Endothelial cell of umbilical vein (primary cell): ENCODE data around the gene RTCB. TPM values are rescaled to one million over a fixed set of nuclear protein-coding genes. Genes with fewer than 3 reads are reported as not detected.
"Not testable (repeated sequence)": the region's sequence is repeated elsewhere in the genome, so short reads cannot be mapped to it uniquely, and the experiment has no call there.

Experiments
- BruUV-seq: library from RNA; stranded (reverse); fragments of 400-500 nt; replicated peaks from 2 replicates; lab custom pipeline; 2021; lab: Mats Ljungman, UMichigan
- CTCF ChIA-PET: fragments of 300-600, 350-600 bp; sonication (Branson Sonifier 250); formaldehyde crosslinking; loops from one replicate; lab custom pipeline; 2021; ENCODE audit warnings: antibody characterized with exemption, inconsistent platforms; lab: Charles Lee
- POLR2A ChIA-PET: fragments of 300-600, 350-600 bp; sonication (Branson Sonifier 250); formaldehyde crosslinking; loops from one replicate; lab custom pipeline; 2021; ENCODE audit warnings: antibody characterized with exemption, inconsistent platforms; lab: Charles Lee
- DNase-seq: peaks from one replicate; pipeline ENCODE4 v3.0.0-alpha.2; 2011; ENCODE audit warnings: low read depth, low spot score
- FAIRE-seq: peaks from 2 replicates; lab custom pipeline; 2011; peaks lifted over from hg19 to GRCh38; lab: Jason Lieb, UNC
- H2AFZ ChIP-seq: 2 replicates; pipeline ENCODE4 v1.6.0; 2012; ENCODE audit warnings: low read depth, low read length, control low read depth, inconsistent platforms
- H3K27ac ChIP-seq: 2 replicates; pipeline ENCODE4 v1.5.1; 2011; ENCODE audit warnings: low read depth, mild to moderate bottlenecking, control low read depth, low read length, moderate library complexity; ENCODE audit not compliant: insufficient read depth
- H3K27me3 ChIP-seq, 2 experiments: 2 replicates each; pipeline versions ENCODE4 v1.6.0 to v1.6.1; 2011; ENCODE audit warnings: low read length in 2 of 2, mixed read lengths in 1 of 2; ENCODE audit not compliant: control insufficient read depth in 2 of 2, insufficient read depth in 2 of 2
- H3K36me3 ChIP-seq, 2 experiments: 2 replicates in 1 of 2; 3 replicates in 1 of 2; pipeline ENCODE4 v1.5.1; 2011; ENCODE audit warnings: low read length in 2 of 2, mild to moderate bottlenecking in 1 of 2, moderate library complexity in 1 of 2; ENCODE audit not compliant: control insufficient read depth in 2 of 2, insufficient read depth in 2 of 2; ENCODE audit errors: extremely low read depth in 1 of 2
- H3K4me1 ChIP-seq: 3 replicates; pipeline ENCODE4 v1.5.1; 2011; ENCODE audit warnings: mild to moderate bottlenecking, low read length; ENCODE audit not compliant: control insufficient read depth, insufficient read depth; ENCODE audit errors: extremely low read depth
- H3K4me2 ChIP-seq: 2 replicates; pipeline ENCODE4 v1.6.1; 2011; ENCODE audit warnings: low read length, control low read depth, mixed read lengths; ENCODE audit not compliant: insufficient read depth
- H3K4me3 ChIP-seq, 3 experiments: fragments of 200-600 bp in 1 of 3; sonication (generic), shearing (Covaris generic) in 1 of 3; replicated peaks in 1 of 3; 2 replicates each; pipeline ENCODE4 v1.5.1; 2011 to 2016; ENCODE audit warnings: control low read depth in 3 of 3, low read length in 3 of 3, mild to moderate bottlenecking in 2 of 3, inconsistent platforms in 1 of 3, low read depth in 1 of 3, moderate library complexity in 1 of 3; ENCODE audit not compliant: insufficient read depth in 1 of 3
- H3K79me2 ChIP-seq: 2 replicates; pipeline ENCODE4 v1.6.0; 2012; ENCODE audit warnings: low read length, inconsistent platforms; ENCODE audit not compliant: control insufficient read depth, insufficient read depth
- H3K9ac ChIP-seq: replicated peaks from 2 replicates; pipeline ENCODE3; 2011; ENCODE audit warnings: low read length, control low read depth; ENCODE audit not compliant: insufficient read depth; ENCODE audit errors: extremely low read depth
- H3K9me1 ChIP-seq: replicated peaks from 3 replicates; pipeline ENCODE4 v1.6.0; 2011; ENCODE audit warnings: mild to moderate bottlenecking, low read length; ENCODE audit not compliant: control insufficient read depth, insufficient read depth; ENCODE audit errors: extremely low read depth
- H3K9me3 ChIP-seq: replicated peaks from 2 replicates; pipeline ENCODE4 v1.5.1; 2012; ENCODE audit warnings: low read length, inconsistent platforms; ENCODE audit not compliant: control insufficient read depth, insufficient read depth
- H4K20me1 ChIP-seq: replicated peaks from 2 replicates; pipeline ENCODE3; 2011; ENCODE audit warnings: mild to moderate bottlenecking, low read length; ENCODE audit not compliant: control insufficient read depth, insufficient read depth; ENCODE audit errors: extremely low read depth
- CTCF ChIP-seq, 2 donors: IDR thresholded peaks; 1 replicate in 1 of 2; 2 replicates in 1 of 2; pipeline ENCODE4 v1.5.1; 2011; ENCODE audit warnings: low read length in 2 of 2, mild to moderate bottlenecking in 2 of 2, moderate library complexity in 2 of 2, control low read depth in 1 of 2, inconsistent platforms in 1 of 2, low read depth in 1 of 2; ENCODE audit not compliant: insufficient read depth in 1 of 2; ENCODE audit errors: extremely low read depth in 1 of 2
- EZH2 ChIP-seq: IDR thresholded peaks from 2 replicates; pipeline ENCODE4 v1.6.1; 2012; ENCODE audit warnings: borderline replicate concordance, low read depth, mild to moderate bottlenecking, moderate library complexity, low read length, inconsistent platforms; ENCODE audit not compliant: severe bottlenecking
- FOS ChIP-seq: IDR thresholded peaks from 2 replicates; pipeline ENCODE4 v1.6.1; 2011; ENCODE audit warnings: mild to moderate bottlenecking, low read length, moderate library complexity, borderline replicate concordance; ENCODE audit not compliant: insufficient read depth
- GATA2 ChIP-seq: IDR thresholded peaks from 2 replicates; pipeline ENCODE4 v1.7.0; 2011; ENCODE audit warnings: low read depth, mild to moderate bottlenecking, moderate library complexity, mixed read lengths, low read length; ENCODE audit not compliant: insufficient read length, insufficient read depth
- JUN ChIP-seq: IDR thresholded peaks from 2 replicates; pipeline ENCODE4 v1.6.1; 2011; ENCODE audit warnings: borderline replicate concordance, low read depth; ENCODE audit not compliant: insufficient read length, insufficient read depth
- MAX ChIP-seq: IDR thresholded peaks from 2 replicates; pipeline ENCODE4 v1.6.1; 2011; ENCODE audit not compliant: insufficient read depth, insufficient read length
- MYC ChIP-seq: IDR thresholded peaks from one replicate; pipeline ENCODE4 v1.6.1; 2011; ENCODE audit warnings: mild to moderate bottlenecking, low read depth, low read length
- POLR2A ChIP-seq: IDR thresholded peaks from 2 replicates; pipeline ENCODE4 v1.6.1; 2012; ENCODE audit warnings: low read depth, mild to moderate bottlenecking, control low read depth, low read length
- POLR2AphosphoS5 ChIP-seq: IDR thresholded peaks from 2 replicates; pipeline ENCODE4 v1.6.1; 2012; ENCODE audit warnings: low read depth, mild to moderate bottlenecking, control low read depth, low read length, moderate library complexity; ENCODE audit not compliant: insufficient read depth
- dilution Hi-C: fragments of 300-500 bp; cut with MboI; formaldehyde crosslinking; loops from one replicate; pipeline ENCODE4 v1.15.0; 2019; ENCODE audit warnings: low sequenced_read_pairs; ENCODE audit not compliant: extremely low pct_ligation_motif_present
- intact Hi-C: fragments of 100-400 bp; cut with micrococcal nuclease; formaldehyde crosslinking; loops from one replicate; pipeline ENCODE4 v1.10.0; 2022
- polyA plus RNA-seq, 4 experiments: library from polyadenylated mRNA; depleted of rRNA in 3 of 4; stranded (reverse) in 3 of 4; unstranded in 1 of 4; fragments of >200 nt; gene quantifications; 2 replicates each; pipeline versions ENCODE4 v1.2.1 to v1.2.3, GENCODE V29; 2011 to 2012; ENCODE audit warnings: missing spikeins in 1 of 4
- total RNA-seq: library from RNA; stranded (reverse); gene quantifications from 2 replicates; pipeline ENCODE4 v1.2.3, GENCODE V29; 2021

Gene RTCB
- total and polyA plus RNA-seq, 2 donors (not counting 3 experiments of a cell fraction or from before 2014, with no cell fraction given), result 98.7 to 100 TPM

GRCh38 chr22:32361257-32361656 lies 50.8 kb downstream of the RTCB start:
- no peak for TF ChIP-seq CTCF (IDR thresholded peaks at IDR 0.05; ENCODE audit: extremely low read depth in 1 of 2, insufficient read depth in 1 of 2, low read depth in 1 of 2, low read length in 2 of 2)
- TF ChIP-seq GATA2, result no peak
- no peak for TF ChIP-seq EZH2
- no peak for TF ChIP-seq FOS
- TF ChIP-seq JUN, result no peak
- TF ChIP-seq POLR2AphosphoS5, result no peak
- TF ChIP-seq MAX, result no peak
- no peak for TF ChIP-seq MYC
- TF ChIP-seq POLR2A, result no peak
- no peaks in the 10 kb centered on the region for H3K4me1 ChIP-seq
- H3K4me3 ChIP-seq, result no peak overlapping the region
- no peak for DNase-seq
- H3K4me2 ChIP-seq, result no peak overlapping the region
- H4K20me1 ChIP-seq, result no peaks in the 10 kb centered on the region
- no peak overlapping the region for H3K9ac ChIP-seq
- no peaks in the 10 kb centered on the region for H3K9me3 ChIP-seq
- H3K79me2 ChIP-seq, result no peaks in the 10 kb centered on the region
- H3K36me3 ChIP-seq, result no peaks in the 10 kb centered on the region
- H3K9me1 ChIP-seq, result no peaks in the 10 kb centered on the region
- H3K27me3 ChIP-seq, result peaks cover 4 to 17% of the 10 kb centered on the region in 2 experiments
- no peak for FAIRE-seq
- ChIA-PET POLR2A (no interaction called here), CTCF (no interaction called here)
- no TSS peak for BruUV-seq
- H2AFZ ChIP-seq, result no peak overlapping the region
- intact Hi-C loops, result no loop called here
- dilution Hi-C loops, result no loop called here
- no peak overlapping the region for H3K27ac ChIP-seq

GRCh38 chr22:32360096-32360495 lies 52.0 kb downstream of the RTCB start:
- H3K4me1 ChIP-seq, H3K9ac ChIP-seq, dilution Hi-C loops, POLR2A ChIA-PET, BruUV-seq, H3K79me2 ChIP-seq, H3K36me3 ChIP-seq, H2AFZ ChIP-seq, H3K9me3 ChIP-seq, CTCF ChIA-PET, intact Hi-C loops, H3K27ac ChIP-seq, DNase-seq, FAIRE-seq, H3K4me3 ChIP-seq, H3K9me1 ChIP-seq, H4K20me1 ChIP-seq, H3K4me2 ChIP-seq: not testable (repeated sequence)
- peaks cover 4 to 12% of the 10 kb centered on the region in 2 experiments for H3K27me3 ChIP-seq

GRCh38 chr22:32357567-32357966 lies 54.5 kb downstream of the RTCB start, which contains the start of gene RFPL3:
TSS of gene RFPL3 (plus strand) at chr22:32357867. CDS start at chr22:32358072, 205 bp downstream.
- H3K27me3 ChIP-seq, H3K36me3 ChIP-seq, DNase-seq, H3K4me3 ChIP-seq, FAIRE-seq, POLR2A ChIA-PET, H3K9ac ChIP-seq, dilution Hi-C loops, H2AFZ ChIP-seq, H3K27ac ChIP-seq, H3K9me1 ChIP-seq, H4K20me1 ChIP-seq, CTCF ChIA-PET, H3K4me2 ChIP-seq, H3K9me3 ChIP-seq, BruUV-seq, H3K4me1 ChIP-seq, intact Hi-C loops: not testable (repeated sequence)
- peaks cover 18% of the 10 kb centered on the region for H3K79me2 ChIP-seq
